ENCODE measurements around the gene ITGA2. TPM values are rescaled to one million over a fixed set of nuclear protein-coding genes. Genes with fewer than 3 reads are reported as not detected.

The ITGA2 gene
- total RNA-seq, 1 experiment from 2014 or later = not detected

DNA sequence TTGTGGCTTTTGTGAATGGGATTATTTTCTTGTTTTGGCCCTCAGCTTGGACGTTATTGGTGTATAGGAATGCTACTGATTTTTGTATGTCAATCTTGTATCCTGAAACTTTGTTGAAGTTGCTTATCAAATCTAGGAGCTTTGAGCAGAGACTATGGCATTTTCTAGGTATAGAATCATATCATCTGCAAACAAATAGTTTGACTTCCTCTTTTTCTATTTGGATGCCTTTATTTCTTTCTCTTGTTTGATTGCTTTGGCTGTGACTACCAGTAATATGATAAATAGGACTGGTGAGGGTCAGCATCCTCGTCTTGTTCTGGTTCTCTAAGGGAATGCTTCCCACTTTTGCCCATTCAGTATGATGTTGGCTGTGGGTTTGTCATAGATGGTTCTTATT lies 24.7 kb downstream of the ITGA2 start:
- Histone ChIP-seq H3K27ac (ENCODE audit: low read length) (no peak overlapping the region), H3K27me3 (ENCODE audit: low read length) (no peaks in the 10 kb centered on the region), H3K4me3 (ENCODE audit: low read length) (no peak overlapping the region), H4K20me1 (ENCODE audit: insufficient read depth, low read depth, low read length) (no peaks in the 10 kb centered on the region), H3K9me3 (ENCODE audit: low read length) (no peaks in the 10 kb centered on the region), H3K4me2 (ENCODE audit: low read depth, low read length, poor library complexity, severe bottlenecking) (no peak overlapping the region), H3K36me3 (ENCODE audit: insufficient read depth, low read length) (no peaks in the 10 kb centered on the region), H3K9me2 (replicated peaks; ENCODE audit: insufficient read depth, low read length) (no peaks in the 10 kb centered on the region), H3K79me2 (ENCODE audit: low read length) (no peaks in the 10 kb centered on the region), H2AFZ (ENCODE audit: low read length) (no peak overlapping the region), H3K9ac (ENCODE audit: low read length) (no peak overlapping the region), H3K4me1 (ENCODE audit: low read length) (no peaks in the 10 kb centered on the region)
- no peak for DNase-seq

DNA sequence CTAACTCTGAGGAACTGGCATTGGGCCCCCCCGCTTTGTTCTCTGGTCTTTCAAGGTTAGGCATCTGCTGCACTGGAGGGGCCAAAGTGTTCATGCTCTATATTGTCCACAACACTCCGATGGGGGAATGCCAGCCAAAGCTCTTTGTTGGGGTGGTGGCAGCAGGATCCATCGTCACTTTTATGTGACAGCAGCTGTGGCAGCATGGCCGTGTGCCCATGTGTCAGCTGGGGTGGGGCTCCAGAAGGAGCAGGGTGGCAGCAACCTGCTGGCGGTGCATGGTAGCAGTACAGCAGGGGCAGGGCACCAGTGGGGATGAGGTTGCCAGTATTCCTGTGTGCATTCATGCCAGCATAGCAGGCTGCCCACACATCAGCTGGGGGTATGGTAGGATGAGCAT lies 28.2 kb downstream of the ITGA2 start:
- H3K27ac ChIP-seq (ENCODE audit: low read length) = no peak overlapping the region
- H3K79me2 ChIP-seq (ENCODE audit: low read length) = no peaks in the 10 kb centered on the region

DNA sequence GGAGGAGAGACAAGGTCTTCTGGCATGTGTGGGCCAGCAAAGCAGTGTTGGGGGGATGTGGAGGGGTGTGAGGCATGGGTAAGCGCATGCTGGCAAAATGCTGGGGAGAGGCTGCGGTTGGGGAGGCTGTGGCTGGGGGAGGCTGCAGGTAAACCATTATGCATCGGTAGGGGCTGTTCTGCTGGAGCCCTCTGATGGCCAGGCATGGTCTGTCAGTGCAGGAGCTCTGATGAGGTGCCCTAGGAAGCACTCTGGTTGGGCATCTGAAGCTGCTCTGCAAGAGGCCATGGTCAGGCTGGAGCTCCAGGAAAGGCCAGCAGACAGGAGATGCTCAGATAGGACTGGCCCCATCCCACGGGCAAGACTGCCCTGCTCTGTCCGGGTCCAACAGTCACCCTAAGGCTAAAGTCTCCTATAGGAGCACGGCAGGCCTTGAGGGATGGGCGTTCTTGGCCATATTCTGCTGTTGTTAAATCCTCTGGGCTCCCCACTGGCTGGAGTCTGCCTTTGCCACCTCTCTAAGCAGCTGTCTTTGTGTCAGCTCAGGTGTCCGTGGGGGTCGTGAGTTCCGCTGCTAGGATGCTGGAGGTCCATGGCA lies 28.7 kb downstream of the ITGA2 start:
- DNase-seq = no peak
- Histone ChIP-seq H3K36me3 (ENCODE audit: insufficient read depth, low read length) (no peaks in the 10 kb centered on the region), H3K27ac (ENCODE audit: low read length) (no peak overlapping the region), H3K4me2 (ENCODE audit: low read depth, low read length, poor library complexity, severe bottlenecking) (no peak overlapping the region), H4K20me1 (ENCODE audit: insufficient read depth, low read depth, low read length) (no peaks in the 10 kb centered on the region), H3K4me1 (ENCODE audit: low read length) (no peaks in the 10 kb centered on the region), H3K4me3 (ENCODE audit: low read length) (no peak overlapping the region), H2AFZ (ENCODE audit: low read length) (no peak overlapping the region), H3K9me2 (replicated peaks; ENCODE audit: insufficient read depth, low read length) (no peaks in the 10 kb centered on the region), H3K79me2 (ENCODE audit: low read length) (no peaks in the 10 kb centered on the region), H3K9me3 (ENCODE audit: low read length) (no peaks in the 10 kb centered on the region), H3K9ac (ENCODE audit: low read length) (no peak overlapping the region), H3K27me3 (ENCODE audit: low read length) (no peaks in the 10 kb centered on the region)

More for the DNA sequence above, 28.2 kb downstream of the ITGA2 start:
- H4K20me1 ChIP-seq (ENCODE audit: insufficient read depth, low read depth, low read length) = no peaks in the 10 kb centered on the region
- H3K4me3 ChIP-seq (ENCODE audit: low read length) = no peak overlapping the region
- DNase-seq = no peak
- no peaks in the 10 kb centered on the region for H3K4me1 ChIP-seq (ENCODE audit: low read length)
- no peaks in the 10 kb centered on the region for H3K9me3 ChIP-seq (ENCODE audit: low read length)
- H3K4me2 ChIP-seq (ENCODE audit: low read depth, low read length, poor library complexity, severe bottlenecking) = no peak overlapping the region
- no peaks in the 10 kb centered on the region for H3K36me3 ChIP-seq (ENCODE audit: insufficient read depth, low read length)
- no peak overlapping the region for H3K9ac ChIP-seq (ENCODE audit: low read length)
- H2AFZ ChIP-seq (ENCODE audit: low read length) = no peak overlapping the region
- H3K27me3 ChIP-seq (ENCODE audit: low read length) = no peaks in the 10 kb centered on the region
- no peaks in the 10 kb centered on the region for H3K9me2 ChIP-seq (replicated peaks; ENCODE audit: insufficient read depth, low read length)

DNA sequence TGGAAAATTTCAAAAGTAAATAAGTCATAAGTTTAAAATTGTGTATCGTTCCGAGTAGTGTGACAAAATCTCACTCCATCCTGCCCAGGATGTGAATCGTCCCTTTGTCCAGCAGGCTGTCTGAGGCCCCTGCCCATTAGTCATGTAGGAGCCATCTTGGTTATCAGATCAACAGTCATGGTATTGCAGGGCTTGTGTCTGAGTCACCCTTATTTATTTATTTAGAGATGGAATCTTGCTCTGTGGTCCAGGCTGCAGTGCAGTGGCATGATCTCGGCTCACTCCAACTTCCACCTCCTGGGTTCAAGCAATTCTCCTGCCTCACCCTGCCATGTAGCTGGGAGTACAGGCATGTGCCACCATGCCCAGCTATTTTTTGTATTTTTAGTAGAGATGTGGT lies 30.2 kb downstream of the ITGA2 start:
- DNase-seq = no peak
- no peaks in the 10 kb centered on the region for H3K27me3 ChIP-seq (ENCODE audit: low read length)
- no peaks in the 10 kb centered on the region for H3K4me1 ChIP-seq (ENCODE audit: low read length)
- no peak overlapping the region for H3K4me2 ChIP-seq (ENCODE audit: low read depth, low read length, poor library complexity, severe bottlenecking)
- no peaks in the 10 kb centered on the region for H3K79me2 ChIP-seq (ENCODE audit: low read length)
- no peak overlapping the region for H2AFZ ChIP-seq (ENCODE audit: low read length)
- no peaks in the 10 kb centered on the region for H3K36me3 ChIP-seq (ENCODE audit: insufficient read depth, low read length)
- no peaks in the 10 kb centered on the region for H3K9me3 ChIP-seq (ENCODE audit: low read length)
- no peak overlapping the region for H3K9ac ChIP-seq (ENCODE audit: low read length)
- no peak overlapping the region for H3K4me3 ChIP-seq (ENCODE audit: low read length)
- H4K20me1 ChIP-seq (ENCODE audit: insufficient read depth, low read depth, low read length) = no peaks in the 10 kb centered on the region
- H3K9me2 ChIP-seq (replicated peaks; ENCODE audit: insufficient read depth, low read length) = no peaks in the 10 kb centered on the region
- H3K27ac ChIP-seq (ENCODE audit: low read length) = no peak overlapping the region

DNA sequence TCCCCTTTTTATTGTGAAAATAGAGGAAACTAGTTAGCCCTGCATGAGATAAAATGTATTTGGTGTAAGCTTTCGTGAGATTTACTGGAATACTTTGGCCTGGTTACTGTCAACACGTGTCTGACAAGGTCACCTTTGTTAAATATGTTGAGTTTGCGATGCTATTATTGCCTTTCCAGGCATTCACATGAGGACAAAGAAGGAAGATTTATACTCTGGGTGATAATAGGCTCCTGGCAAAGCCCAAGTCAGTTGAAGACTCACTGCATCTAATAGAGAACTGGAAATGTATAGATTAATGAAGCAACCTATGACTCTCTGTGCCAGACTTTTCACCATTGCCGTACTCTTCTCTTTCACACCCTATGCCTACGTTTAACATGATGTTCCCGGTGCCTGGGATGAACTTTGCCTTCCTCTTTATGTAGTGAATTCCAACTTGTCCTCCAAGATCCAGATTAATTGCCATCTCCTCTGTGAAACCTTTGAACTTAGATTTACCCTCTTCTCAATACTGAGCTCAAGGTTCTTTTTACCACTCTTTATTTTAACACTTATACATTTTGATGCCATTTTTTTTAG lies 33.9 kb downstream of the ITGA2 start:
- no peak overlapping the region for H3K4me2 ChIP-seq (ENCODE audit: low read depth, low read length, poor library complexity, severe bottlenecking)
- DNase-seq = no peak
- no peaks in the 10 kb centered on the region for H3K36me3 ChIP-seq (ENCODE audit: insufficient read depth, low read length)
- H3K9me3 ChIP-seq (ENCODE audit: low read length) = no peaks in the 10 kb centered on the region
- H4K20me1 ChIP-seq (ENCODE audit: insufficient read depth, low read depth, low read length) = no peaks in the 10 kb centered on the region
- H3K4me1 ChIP-seq (ENCODE audit: low read length) = no peaks in the 10 kb centered on the region
- no peak overlapping the region for H3K9ac ChIP-seq (ENCODE audit: low read length)
- no peaks in the 10 kb centered on the region for H3K79me2 ChIP-seq (ENCODE audit: low read length)
- H3K27me3 ChIP-seq (ENCODE audit: low read length) = no peaks in the 10 kb centered on the region
- H3K9me2 ChIP-seq (replicated peaks; ENCODE audit: insufficient read depth, low read length) = no peaks in the 10 kb centered on the region
- no peak overlapping the region for H3K27ac ChIP-seq (ENCODE audit: low read length)
- no peak overlapping the region for H3K4me3 ChIP-seq (ENCODE audit: low read length)
- no peak overlapping the region for H2AFZ ChIP-seq (ENCODE audit: low read length)

DNA sequence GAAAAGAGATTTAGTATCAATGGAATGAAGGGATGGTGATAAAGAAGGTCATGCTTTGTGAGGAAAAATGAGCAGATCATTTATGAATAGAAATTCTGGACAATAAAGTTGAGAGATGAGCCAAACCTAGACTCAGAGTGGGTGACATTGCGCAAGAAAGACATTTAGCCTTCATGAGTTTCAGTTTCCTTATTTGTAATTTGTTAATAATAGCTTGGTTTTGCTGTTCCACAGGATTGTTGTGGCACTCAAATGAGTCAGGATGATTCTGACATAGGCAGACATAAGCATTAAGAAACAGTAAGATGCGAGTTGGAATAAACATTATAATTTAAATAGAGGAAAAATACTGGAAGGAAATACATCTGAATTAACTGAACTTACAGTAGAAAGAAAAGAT lies 34.8 kb downstream of the ITGA2 start:
- Histone ChIP-seq H3K4me3 (ENCODE audit: low read length) (no peak overlapping the region), H3K27me3 (ENCODE audit: low read length) (no peaks in the 10 kb centered on the region), H3K36me3 (ENCODE audit: insufficient read depth, low read length) (no peaks in the 10 kb centered on the region), H3K79me2 (ENCODE audit: low read length) (no peaks in the 10 kb centered on the region), H2AFZ (ENCODE audit: low read length) (no peak overlapping the region), H3K9me3 (ENCODE audit: low read length) (no peaks in the 10 kb centered on the region), H4K20me1 (ENCODE audit: insufficient read depth, low read depth, low read length) (no peaks in the 10 kb centered on the region), H3K9ac (ENCODE audit: low read length) (no peak overlapping the region), H3K9me2 (replicated peaks; ENCODE audit: insufficient read depth, low read length) (no peaks in the 10 kb centered on the region), H3K4me1 (ENCODE audit: low read length) (no peaks in the 10 kb centered on the region), H3K27ac (ENCODE audit: low read length) (no peak overlapping the region), H3K4me2 (ENCODE audit: low read depth, low read length, poor library complexity, severe bottlenecking) (no peak overlapping the region)
- DNase-seq = no peak

DNA sequence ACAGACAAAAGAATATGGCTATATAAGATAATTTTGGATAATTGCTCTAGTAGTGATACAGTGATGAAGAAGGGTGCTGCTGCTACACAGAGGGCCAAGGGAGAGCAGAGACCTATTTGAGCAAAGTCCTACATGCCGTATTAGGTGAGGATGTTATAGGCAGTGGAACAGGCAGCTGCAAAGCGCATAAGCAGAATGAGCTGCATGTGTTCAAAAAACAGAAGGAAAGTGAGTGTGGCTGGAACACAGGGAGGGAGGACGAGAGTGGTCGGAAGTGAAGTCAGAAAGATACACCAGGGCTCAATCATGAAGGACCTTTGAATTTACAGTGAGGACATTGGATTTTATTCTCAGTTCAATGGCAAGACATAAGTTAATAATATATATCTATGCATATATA lies 35.4 kb downstream of the ITGA2 start:
- H3K27ac ChIP-seq (ENCODE audit: low read length) = no peak overlapping the region
- H3K9ac ChIP-seq (ENCODE audit: low read length) = no peak overlapping the region
- H4K20me1 ChIP-seq (ENCODE audit: insufficient read depth, low read depth, low read length) = no peaks in the 10 kb centered on the region
- H3K79me2 ChIP-seq (ENCODE audit: low read length) = no peaks in the 10 kb centered on the region
- H3K9me2 ChIP-seq (replicated peaks; ENCODE audit: insufficient read depth, low read length) = no peaks in the 10 kb centered on the region
- H3K4me2 ChIP-seq (ENCODE audit: low read depth, low read length, poor library complexity, severe bottlenecking) = no peak overlapping the region
- no peak overlapping the region for H2AFZ ChIP-seq (ENCODE audit: low read length)
- H3K9me3 ChIP-seq (ENCODE audit: low read length) = no peaks in the 10 kb centered on the region
- no peaks in the 10 kb centered on the region for H3K4me1 ChIP-seq (ENCODE audit: low read length)
- H3K27me3 ChIP-seq (ENCODE audit: low read length) = no peaks in the 10 kb centered on the region
- no peak for DNase-seq
- no peak overlapping the region for H3K4me3 ChIP-seq (ENCODE audit: low read length)
- no peaks in the 10 kb centered on the region for H3K36me3 ChIP-seq (ENCODE audit: insufficient read depth, low read length)

DNA sequence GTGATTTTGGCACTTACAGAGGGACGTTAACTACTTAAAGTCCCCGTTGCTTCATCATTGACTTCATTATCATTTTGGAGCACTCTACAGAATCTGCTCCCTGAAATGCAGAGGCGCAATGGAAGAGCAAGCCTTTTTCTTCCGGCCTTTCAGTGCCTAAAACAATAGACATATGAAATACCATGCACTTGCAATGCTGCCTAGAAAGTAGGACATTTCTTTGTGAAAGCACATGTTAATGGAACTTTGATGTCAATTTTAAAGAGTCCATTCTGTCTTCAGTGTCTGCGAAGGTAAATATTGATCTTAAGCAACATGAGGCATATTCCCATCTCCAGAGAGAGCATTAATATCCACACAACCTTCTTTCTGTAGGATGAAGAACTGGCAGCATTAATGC lies 36.3 kb downstream of the ITGA2 start:
- Histone ChIP-seq H2AFZ (ENCODE audit: low read length) (no peak overlapping the region), H3K9me2 (replicated peaks; ENCODE audit: insufficient read depth, low read length) (no peaks in the 10 kb centered on the region), H3K79me2 (ENCODE audit: low read length) (no peaks in the 10 kb centered on the region), H4K20me1 (ENCODE audit: insufficient read depth, low read depth, low read length) (no peaks in the 10 kb centered on the region), H3K9me3 (ENCODE audit: low read length) (no peaks in the 10 kb centered on the region), H3K9ac (ENCODE audit: low read length) (no peak overlapping the region), H3K4me1 (ENCODE audit: low read length) (no peaks in the 10 kb centered on the region), H3K27me3 (ENCODE audit: low read length) (no peaks in the 10 kb centered on the region), H3K27ac (ENCODE audit: low read length) (no peak overlapping the region), H3K4me3 (ENCODE audit: low read length) (no peak overlapping the region), H3K36me3 (ENCODE audit: insufficient read depth, low read length) (no peaks in the 10 kb centered on the region), H3K4me2 (ENCODE audit: low read depth, low read length, poor library complexity, severe bottlenecking) (no peak overlapping the region)
- no peak for DNase-seq

Data from Karpas-422 (cell line).